Heart left ventricle (tissue), 16 donors: Measurements from ENCODE around the gene FGFR1OP2. TPM values are rescaled to one million over a fixed set of nuclear protein-coding genes. Genes with fewer than 3 reads are reported as not detected.
A peak's percentile ranks its signal among the peaks of the same experiment; 100 is the strongest.

Experiments used
- ATAC-seq, 4 donors: fragments of 200-7000 bp; cut with Tn5 transposase; one replicate each; pipeline ENCODE4 v1.9.1; 2020 to 2022; ENCODE audit warnings: moderate library complexity in 4 of 4, mild to moderate bottlenecking in 3 of 4, moderate number of reproducible peaks in 1 of 4
- DNase-seq, 5 donors: peaks; one replicate each; pipeline ENCODE4 v3.0.0-alpha.2; 2020
- H3K27ac ChIP-seq, 12 donors: fragments of 200-600 bp; sonication (generic) in 4 of 12; one replicate each; pipeline versions ENCODE4 v1.5.0 to v1.8.0; 2016 to 2022; ENCODE audit warnings: mild to moderate bottlenecking in 2 of 12
- H3K27me3 ChIP-seq, 9 donors: fragments of 200-600 bp; sonication (generic) in 2 of 9; one replicate each; pipeline versions ENCODE4 v1.5.1 to v1.8.0; 2016 to 2022; ENCODE audit warnings: mild to moderate bottlenecking in 3 of 9
- H3K36me3 ChIP-seq, 9 donors: fragments of 200-600 bp; sonication (generic) in 2 of 9; one replicate each; pipeline versions ENCODE4 v1.5.0 to v1.8.0; 2018 to 2022; ENCODE audit warnings: mild to moderate bottlenecking in 2 of 9
- H3K4me1 ChIP-seq, 12 donors: fragments of 200-600 bp; sonication (generic) in 4 of 12; one replicate each; pipeline versions ENCODE4 v1.5.0 to v1.8.0; 2016 to 2022; ENCODE audit warnings: mild to moderate bottlenecking in 3 of 12
- H3K4me3 ChIP-seq, 12 donors: fragments of 200-600 bp; sonication (generic) in 4 of 12; one replicate each; pipeline versions ENCODE4 v1.5.0 to v1.8.0; 2017 to 2022; ENCODE audit warnings: mild to moderate bottlenecking in 9 of 12, moderate library complexity in 4 of 12
- H3K9me3 ChIP-seq, 12 donors: fragments of 200-600 bp; sonication (generic) in 4 of 12; one replicate each; pipeline versions ENCODE4 v1.5.0 to v1.8.0; 2016 to 2022; ENCODE audit warnings: mild to moderate bottlenecking in 1 of 12
- POLR2A ChIP-seq, 2 donors: fragments of 450-650 bp; IDR thresholded peaks; one replicate each; pipeline ENCODE4 v1.6.1; 2017; ENCODE audit warnings: antibody characterized with exemption in 2 of 2, mild to moderate bottlenecking in 2 of 2, moderate library complexity in 2 of 2
- WGBS, 4 donors: extraction: QIAGEN DNeasy Blood & Tissue Kit in 2 of 4; methylation state at CpG; one replicate each; pipeline versions ENCODE4 v1.1.5 to v1.1.7; 2013 to 2018; 5-methylcytosine and 5-hydroxymethylcytosine counted together
- intact Hi-C, 10 donors: fragments of 100-400 bp; cut with DNase I; formaldehyde crosslinking; loops; one replicate each; pipeline versions ENCODE4 v1.11.1 to v1.14.2; 2022
- polyA plus RNA-seq, 2 donors: library from polyadenylated mRNA; stranded (reverse); fragments of 200-250 nt; gene quantifications; one replicate each; pipeline ENCODE4 v1.2.3, GENCODE V29; 2013
- total RNA-seq, 9 donors: library from RNA; depleted of rRNA in 2 of 9; stranded (reverse); fragments of >200 nt in 2 of 9; fragmentation: NEBNext Ultra II Directional in 3 of 9; extraction: Animal tissue kit (Norgen Biotek cat#: 25700) in 3 of 9; gene quantifications; one replicate each; pipeline versions ENCODE4 v1.1.0 to v1.2.4, GENCODE V29; 2016 to 2023
- TF ChIP-seq, protein P1 (sequence below), 12 donors: fragments of 200-600 bp; sonication (generic) in 4 of 12; IDR thresholded peaks; one replicate each; pipeline versions ENCODE4 v1.5.0 to v1.8.0; 2018 to 2022; ENCODE audit warnings: antibody characterized with exemption in 12 of 12, mild to moderate bottlenecking in 5 of 12
- donor health status: ischemic (EF 13 %, LVEDD 7.1; RV severe dilation, severe dysfunction).
- donor health status: healthy with polysubstance abuse.
- donor health status: DM: no; HTN: yes; CAD: no.
- donor health status: DM: no; HTN: no; CAD: no.
- donor health status: ischemic (EF 25% LVEDD 6.9; RV normal size, moderate dysfunction).
- donor health status: ischemic (EF 25% LVEDD 5.7; RV mildly dilated, moderate dysfunction).
- donor health status: healthy.
- donor health status: DM: yes; HTN: yes; CAD: no.
- donor health status: ischemic (EF 35%, LVEDD 5.7; RV mildly dilated, moderate dysfunction).
- donor health status: nonischemic (EF 11% LVEDD 7.7; RV severe dilation, severe dysfunction).
- donor health status: DM: yes; HTN: yes; CAD: no.
- donor health status: PGD.
- donor health status: ischemic (EF 29% LVEDD 5.4; RV normal size, mild dysfunction).
- donor health status: nonischemic (EF 23%, LVEDD 6.1; RV moderate dilation, normal function).

FGFR1OP2 gene
- total and polyA plus RNA-seq, 11 donors = 26.3 to 54.9 (median 30.8) TPM

DNA sequence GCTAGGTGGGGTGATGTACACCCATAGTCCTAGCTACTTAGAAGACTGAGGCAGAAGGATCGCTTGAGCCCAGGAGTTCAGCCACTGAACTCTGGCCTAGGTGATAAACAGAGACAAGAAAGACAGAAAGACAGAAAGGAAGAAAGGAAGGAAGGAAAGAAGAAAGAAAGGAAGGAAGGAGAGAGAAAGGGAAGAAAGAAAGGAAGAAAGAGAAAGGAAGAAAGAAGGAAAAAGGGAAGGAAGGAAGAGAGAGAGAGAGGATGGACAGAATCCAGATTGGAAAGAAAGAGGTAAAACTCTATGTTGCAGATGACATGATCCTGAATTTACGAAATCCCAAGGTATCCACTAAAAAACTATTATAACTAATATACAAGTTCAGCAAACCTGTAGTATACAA is 8.7 kb upstream of the FGFR1OP2 start:
- WGBS, 4 donors = 94 to 100% (median 98%) methylated on average over 2 of the region's 2 CpGs
- intact Hi-C loops = no loop called here
- DNase-seq (no peak), ATAC-seq (no peak)
- Histone ChIP-seq H3K27me3 (no peaks in the 10 kb centered on the region), H3K4me3 (no peak overlapping the region), H3K27ac (no peak overlapping the region), H3K4me1 (peaks cover 0 to 6% (median 0%) of the 10 kb centered on the region in 12 donors), H3K9me3 (no peaks in the 10 kb centered on the region), H3K36me3 (peaks cover 0 to 81% (median 62%) of the 10 kb centered on the region in 9 donors)
- TF ChIP-seq, protein P1, sequence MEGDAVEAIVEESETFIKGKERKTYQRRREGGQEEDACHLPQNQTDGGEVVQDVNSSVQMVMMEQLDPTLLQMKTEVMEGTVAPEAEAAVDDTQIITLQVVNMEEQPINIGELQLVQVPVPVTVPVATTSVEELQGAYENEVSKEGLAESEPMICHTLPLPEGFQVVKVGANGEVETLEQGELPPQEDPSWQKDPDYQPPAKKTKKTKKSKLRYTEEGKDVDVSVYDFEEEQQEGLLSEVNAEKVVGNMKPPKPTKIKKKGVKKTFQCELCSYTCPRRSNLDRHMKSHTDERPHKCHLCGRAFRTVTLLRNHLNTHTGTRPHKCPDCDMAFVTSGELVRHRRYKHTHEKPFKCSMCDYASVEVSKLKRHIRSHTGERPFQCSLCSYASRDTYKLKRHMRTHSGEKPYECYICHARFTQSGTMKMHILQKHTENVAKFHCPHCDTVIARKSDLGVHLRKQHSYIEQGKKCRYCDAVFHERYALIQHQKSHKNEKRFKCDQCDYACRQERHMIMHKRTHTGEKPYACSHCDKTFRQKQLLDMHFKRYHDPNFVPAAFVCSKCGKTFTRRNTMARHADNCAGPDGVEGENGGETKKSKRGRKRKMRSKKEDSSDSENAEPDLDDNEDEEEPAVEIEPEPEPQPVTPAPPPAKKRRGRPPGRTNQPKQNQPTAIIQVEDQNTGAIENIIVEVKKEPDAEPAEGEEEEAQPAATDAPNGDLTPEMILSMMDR (IDR thresholded peaks at IDR 0.05) = no peak
- no peak for TF ChIP-seq POLR2A (IDR thresholded peaks at IDR 0.05)

GRCh38 chr12:26935636-26936378 is 2.5 kb upstream of the FGFR1OP2 start:
- DNase-seq (no peak), ATAC-seq (no peak)
- Histone ChIP-seq H3K36me3 (peaks cover 0 to 32% (median 17%) of the 10 kb centered on the region in 9 donors), H3K9me3 (no peaks in the 10 kb centered on the region), H3K27ac (peak overlapping the region in 2 of 12 donors; percentile 9 to 25), H3K4me3 (peak overlapping the region in 1 of 12 donors; percentile 73), H3K4me1 (peaks cover 0 to 49% (median 29%) of the 10 kb centered on the region in 12 donors), H3K27me3 (no peaks in the 10 kb centered on the region)
- TF ChIP-seq, protein P1 (IDR thresholded peaks at IDR 0.05) = no peak
- TF ChIP-seq POLR2A (IDR thresholded peaks at IDR 0.05) = no peak
- intact Hi-C loops = loop anchor here in 8 of 10 donors (2.0 to 10.0 kb wide), 6 partner anchors 76 to 371 kb away; partner anchors contain the start of genes TM7SF3 (in 6 of the 8) and STK38L (in 1 of the 8)
- WGBS, 4 donors = 82 to 87% (median 84%) methylated on average over 7 of the region's 7 CpGs

DNA sequence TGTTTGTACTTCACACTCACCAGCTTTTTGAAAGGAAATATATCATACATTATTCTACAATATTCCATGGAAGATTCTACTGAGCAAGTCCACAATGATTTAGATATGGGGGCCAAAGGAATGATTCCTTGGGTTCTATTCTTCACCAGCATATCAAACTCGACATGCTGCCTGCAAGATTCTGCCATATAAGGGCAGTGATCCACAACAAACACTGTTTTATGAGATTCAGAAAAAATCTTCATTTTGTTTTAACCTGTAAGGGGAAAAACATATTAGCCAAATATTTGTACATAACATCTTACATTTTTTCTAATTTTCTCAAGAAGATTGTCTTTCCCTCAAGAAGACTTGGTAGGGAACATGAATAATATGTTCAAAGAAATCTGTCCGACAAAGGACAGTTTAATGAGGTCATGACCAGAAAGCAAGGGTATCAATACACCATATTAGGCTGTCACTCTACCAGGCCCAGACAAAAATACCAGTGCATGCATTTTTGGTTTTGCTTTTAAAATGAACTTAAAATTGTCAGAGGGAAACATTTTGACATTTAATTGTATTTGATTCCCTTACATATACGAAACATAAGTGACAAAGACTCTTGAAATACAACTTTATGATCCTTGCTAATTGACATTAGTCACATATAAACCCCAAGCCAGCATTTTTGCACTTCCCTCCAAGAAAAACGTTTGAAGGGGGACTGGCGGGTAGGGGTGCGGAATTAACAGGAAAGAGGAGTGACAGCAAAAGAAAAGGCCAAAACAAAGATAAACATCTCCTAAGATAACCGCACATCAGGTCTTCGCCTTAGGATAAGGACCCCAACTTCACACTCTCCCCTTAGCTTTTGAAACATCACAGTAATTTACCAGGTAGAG is 1.5 kb upstream of the FGFR1OP2 start:
- intact Hi-C loops = loop anchor here in 8 of 10 donors (2.0 to 10.0 kb wide), 6 partner anchors 76 to 370 kb away; partner anchors contain the start of genes TM7SF3 (in 6 of the 8) and STK38L (in 1 of the 8)

More for the DNA sequence above, 1.5 kb upstream of the FGFR1OP2 start:
- 20 to 27% (median 23%) methylated on average over 8 of the region's 8 CpGs for WGBS, 4 donors
- Histone ChIP-seq H3K27ac (peak overlapping the region in 11 of 12 donors; percentile 94 to 98 (median 97)), H3K27me3 (no peaks in the 10 kb centered on the region), H3K9me3 (no peaks in the 10 kb centered on the region), H3K4me1 (peaks cover 3 to 58% (median 38%) of the 10 kb centered on the region in 12 donors), H3K36me3 (peaks cover 0 to 22% (median 8%) of the 10 kb centered on the region in 9 donors), H3K4me3 (peak overlapping the region; percentile 54 to 97 (median 88))
- ATAC-seq = no peak
- no peak for DNase-seq
- TF ChIP-seq POLR2A (IDR thresholded peaks at IDR 0.05) = no peak
- TF ChIP-seq, protein P1 (IDR thresholded peaks at IDR 0.05) = no peak
